Inferior parietal cortex (tissue), 1 donor: ENCODE measurements around the gene POLE4.

Experiments
- DNase-seq: peaks from one replicate; pipeline ENCODE4 v3.0.0-alpha.2; 2016; ENCODE audit errors: extremely low spot score

Gene POLE4

DNA sequence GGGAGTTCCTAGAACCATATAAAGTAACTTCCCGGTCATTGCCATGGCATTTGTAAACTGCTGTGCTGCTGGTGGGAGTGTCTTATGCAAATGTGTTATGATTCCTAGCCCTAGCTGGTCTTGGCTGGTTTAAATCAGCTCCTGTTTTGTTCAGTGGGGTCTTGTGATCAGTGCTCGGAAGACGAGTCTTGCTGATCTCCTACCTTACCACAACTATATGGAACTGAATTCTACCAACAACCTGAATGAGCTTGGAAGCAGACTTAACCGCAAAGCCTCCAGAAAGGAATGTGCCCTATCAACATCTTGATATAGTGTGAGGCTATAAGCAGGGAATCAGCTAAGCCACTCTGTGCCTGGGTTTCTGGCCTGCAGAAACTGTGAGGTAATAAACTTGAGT lies 33.5 kb downstream of the POLE4 start:
- no peak for DNase-seq

- DNase-seq, result no peak
These were observed 41.0 kb downstream of the POLE4 start for GRCh38 chr2:74999468-74999867.

GRCh38 chr2:75002007-75002406 lies 43.6 kb downstream of the POLE4 start:
- DNase-seq, result no peak

DNA sequence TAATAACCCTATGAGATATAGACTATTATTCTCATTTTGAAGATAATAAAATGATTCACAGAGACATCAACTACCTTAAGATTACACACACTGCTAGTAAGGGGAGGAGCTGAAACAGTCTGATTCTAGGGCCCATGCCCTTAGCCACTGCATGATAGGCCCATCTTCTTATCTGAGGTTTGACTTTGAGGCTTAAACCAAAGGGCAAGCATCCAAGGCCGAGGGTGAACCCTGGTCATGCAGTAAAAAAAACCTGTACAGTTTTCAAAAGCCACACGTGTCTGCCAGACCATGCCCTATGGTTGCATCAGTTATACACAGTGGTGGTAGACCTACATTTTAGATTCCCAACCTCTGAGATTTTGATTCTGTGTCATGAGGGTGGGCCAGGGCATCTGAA lies 44.8 kb downstream of the POLE4 start:
- no peak for DNase-seq

GRCh38 chr2:75003773-75004172 lies 45.3 kb downstream of the POLE4 start:
- no peak for DNase-seq

DNA sequence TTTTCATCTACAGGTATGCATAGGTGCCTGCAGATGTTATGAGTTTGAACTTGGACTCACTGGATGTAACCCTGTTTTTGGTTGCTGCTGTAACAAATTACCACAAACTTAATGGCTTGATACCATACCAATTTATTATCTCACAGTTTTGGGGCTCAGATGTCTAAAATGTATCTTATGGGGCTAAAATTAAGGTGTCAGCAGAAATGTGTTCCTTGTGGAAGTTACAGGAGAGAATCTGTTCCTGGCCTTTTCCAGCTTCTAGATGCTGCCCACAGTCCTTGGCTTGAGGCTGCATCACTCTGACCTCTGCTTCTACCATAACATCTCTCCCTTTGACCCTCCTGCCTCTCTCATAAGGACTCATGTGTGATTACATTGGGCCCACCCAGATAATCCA lies 47.6 kb downstream of the POLE4 start:
- DNase-seq, result no peak

- DNase-seq, result no peak
These were observed 48.6 kb downstream of the POLE4 start for GRCh38 chr2:75007061-75007460.

GRCh38 chr2:75007819-75008218 lies 49.4 kb downstream of the POLE4 start:
- no peak for DNase-seq

- DNase-seq, result no peak
These were observed 52.1 kb downstream of the POLE4 start for GRCh38 chr2:75010571-75010970.

GRCh38 chr2:75012080-75012479 lies 53.6 kb downstream of the POLE4 start:
- no peak for DNase-seq

DNA sequence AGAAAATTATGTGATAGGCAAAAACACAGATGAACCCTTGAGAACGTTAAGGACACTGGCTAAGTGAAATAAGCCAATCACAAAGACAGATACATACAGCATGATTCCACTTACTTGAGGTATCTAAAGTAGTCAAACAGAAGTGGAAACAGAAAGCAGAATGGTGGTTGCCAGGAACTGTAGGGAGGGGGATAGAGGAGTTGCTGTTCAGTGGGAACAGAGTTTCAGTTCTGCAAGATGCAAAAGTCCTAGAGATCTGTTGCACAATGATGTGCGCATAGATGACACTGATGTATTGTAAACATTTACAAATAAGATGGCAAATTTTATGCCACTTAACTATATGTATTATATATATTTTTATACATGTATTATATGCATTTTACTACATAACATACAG lies 59.7 kb downstream of the POLE4 start:
- no peak for DNase-seq
